GM21723 (cell line): ENCODE measurements around the gene GKN1.

Source experiments
- ATAC-seq: cut with Tn5 transposase; IDR thresholded peaks from one replicate; pipeline ENCODE4 v1.9.1; 2021; ENCODE audit warnings: mild to moderate bottlenecking, moderate library complexity; ENCODE audit not compliant: unreplicated experiment

GKN1 gene

DNA sequence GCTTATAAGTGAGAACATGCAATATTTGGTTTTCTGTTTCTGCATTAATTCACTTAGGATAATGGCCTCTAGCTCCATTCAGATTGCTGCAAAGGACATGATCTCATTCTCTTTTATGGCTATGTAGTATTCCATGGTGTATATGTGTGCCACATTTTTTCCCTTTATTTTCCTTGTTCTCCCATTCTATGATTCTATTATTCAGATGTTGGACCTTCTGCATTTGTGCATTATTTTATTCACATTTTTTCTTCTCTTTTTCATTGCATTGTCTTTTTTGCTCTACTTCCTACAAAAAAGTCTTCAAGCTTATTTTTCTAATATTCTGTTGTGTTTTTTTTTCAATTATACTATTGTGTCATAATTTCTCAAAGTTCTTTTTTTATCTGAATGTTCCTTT lies 27.4 kb downstream of the GKN1 start:
- no peak for ATAC-seq

DNA sequence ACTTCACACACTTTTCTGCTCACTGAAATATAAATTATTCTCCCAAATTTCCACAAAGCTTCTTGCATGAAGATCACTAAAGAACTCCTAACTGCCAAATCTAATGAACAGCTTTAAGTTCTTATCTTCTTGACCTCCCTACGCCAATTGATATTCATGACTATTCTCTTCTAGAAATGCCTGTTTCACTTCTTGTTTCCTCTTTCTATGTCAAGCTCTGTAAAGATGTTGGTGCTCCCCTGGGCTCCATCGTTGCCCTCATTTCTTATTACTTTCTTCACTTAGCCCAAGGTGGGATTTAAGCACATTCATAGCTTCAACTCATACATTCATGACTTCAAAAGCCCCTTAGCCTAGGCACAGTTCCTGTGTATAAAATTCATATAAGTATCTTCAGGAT lies 29.3 kb downstream of the GKN1 start:
- no peak for ATAC-seq

DNA sequence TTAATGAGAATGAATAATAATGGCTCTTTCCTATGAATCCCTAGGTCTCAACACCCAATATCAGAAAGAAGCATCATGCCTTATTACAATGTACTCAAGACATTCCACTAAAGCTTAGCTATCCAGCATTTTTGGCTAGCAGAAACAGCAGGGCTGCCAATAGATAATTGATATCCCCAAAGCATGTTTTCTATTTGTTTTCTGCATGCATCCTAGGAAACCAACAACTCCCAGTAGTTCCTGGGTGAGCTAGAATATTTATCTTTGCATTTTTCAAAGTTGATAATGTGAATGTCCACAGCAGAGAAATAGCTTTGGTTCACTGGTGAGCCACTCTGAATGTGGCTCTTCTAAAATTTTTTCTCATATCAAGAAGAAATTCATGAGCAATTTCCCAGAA lies 32.7 kb downstream of the GKN1 start:
- no peak for ATAC-seq

DNA sequence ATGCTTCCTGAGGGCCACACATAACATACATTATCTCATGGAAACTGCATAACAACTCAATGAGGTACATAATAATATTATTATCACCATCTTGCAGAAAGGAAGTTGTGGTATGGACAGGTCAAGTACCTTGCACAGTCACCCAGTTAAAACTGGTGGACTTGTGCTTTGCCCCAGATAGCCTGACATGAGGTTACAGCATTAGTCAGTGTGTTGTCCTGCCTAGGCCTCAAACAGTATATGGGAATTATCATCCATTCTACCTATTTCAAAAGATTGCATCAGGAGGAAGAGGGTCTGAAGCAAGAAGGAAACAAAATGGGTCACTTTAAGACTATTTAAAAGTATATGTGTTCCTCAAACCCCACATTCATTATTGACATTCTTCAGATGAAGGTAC lies 33.2 kb downstream of the GKN1 start:
- no peak for ATAC-seq

DNA sequence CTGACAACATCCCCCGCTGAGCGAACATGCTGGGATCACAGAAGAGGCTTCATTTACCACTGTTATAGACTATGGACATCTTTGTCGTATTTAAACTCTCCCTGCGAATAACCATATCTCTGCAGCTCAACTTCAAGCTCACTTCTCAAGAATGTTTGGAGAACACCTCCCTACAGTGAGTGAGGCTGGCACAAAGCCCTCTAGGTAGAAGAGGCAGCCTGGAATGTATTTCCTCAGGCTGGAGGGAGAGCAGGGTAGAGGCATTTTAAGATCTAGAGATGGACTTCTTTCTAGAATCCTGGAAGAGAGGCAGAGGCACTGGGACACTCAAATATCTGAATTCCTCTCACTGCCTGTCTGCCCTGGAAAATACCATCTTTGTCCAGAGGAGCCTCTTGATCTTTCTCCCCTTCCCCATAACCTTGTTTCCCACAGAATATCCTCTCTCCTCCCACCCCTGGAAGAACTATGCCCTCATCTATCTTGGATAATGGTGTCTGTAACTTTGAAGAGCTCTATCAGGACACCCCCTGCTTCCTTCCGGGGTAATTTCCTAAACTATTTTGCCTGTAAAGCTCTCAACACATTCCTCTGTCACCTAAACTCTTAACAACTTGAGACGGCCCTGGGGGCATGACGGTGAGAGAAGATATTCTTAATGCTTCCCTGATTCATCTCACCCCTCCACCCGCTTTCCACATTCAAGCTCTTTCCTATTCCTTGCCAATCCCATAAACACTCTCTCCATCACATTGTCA lies 36.2 kb downstream of the GKN1 start:
- ATAC-seq: no peak

DNA sequence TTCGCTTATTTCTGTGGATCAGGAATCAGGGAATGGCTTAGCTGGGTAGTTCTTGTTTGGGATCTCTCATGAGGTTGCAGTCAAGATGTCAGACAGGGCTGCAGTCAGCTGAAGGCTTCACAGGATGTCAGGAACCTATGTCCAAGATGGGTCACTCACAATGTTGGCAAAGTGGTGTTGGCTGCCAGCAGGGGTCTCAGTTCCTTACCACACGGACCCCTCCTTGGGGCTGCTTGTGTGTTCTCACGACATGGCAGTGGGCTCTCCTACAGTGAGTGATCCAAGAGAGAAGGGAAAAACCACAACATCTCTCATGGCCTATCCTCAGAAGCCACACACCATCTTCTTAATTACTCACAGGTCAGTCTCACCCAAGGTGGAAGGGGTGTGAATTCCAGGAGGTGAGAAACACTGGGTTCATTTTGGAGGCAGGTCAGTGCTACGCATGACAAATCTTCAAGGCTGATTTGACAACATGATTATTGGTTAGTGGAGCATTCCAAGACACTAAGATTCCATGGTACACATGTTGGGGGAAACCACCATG lies 37.2 kb downstream of the GKN1 start:
- ATAC-seq: no peak

DNA sequence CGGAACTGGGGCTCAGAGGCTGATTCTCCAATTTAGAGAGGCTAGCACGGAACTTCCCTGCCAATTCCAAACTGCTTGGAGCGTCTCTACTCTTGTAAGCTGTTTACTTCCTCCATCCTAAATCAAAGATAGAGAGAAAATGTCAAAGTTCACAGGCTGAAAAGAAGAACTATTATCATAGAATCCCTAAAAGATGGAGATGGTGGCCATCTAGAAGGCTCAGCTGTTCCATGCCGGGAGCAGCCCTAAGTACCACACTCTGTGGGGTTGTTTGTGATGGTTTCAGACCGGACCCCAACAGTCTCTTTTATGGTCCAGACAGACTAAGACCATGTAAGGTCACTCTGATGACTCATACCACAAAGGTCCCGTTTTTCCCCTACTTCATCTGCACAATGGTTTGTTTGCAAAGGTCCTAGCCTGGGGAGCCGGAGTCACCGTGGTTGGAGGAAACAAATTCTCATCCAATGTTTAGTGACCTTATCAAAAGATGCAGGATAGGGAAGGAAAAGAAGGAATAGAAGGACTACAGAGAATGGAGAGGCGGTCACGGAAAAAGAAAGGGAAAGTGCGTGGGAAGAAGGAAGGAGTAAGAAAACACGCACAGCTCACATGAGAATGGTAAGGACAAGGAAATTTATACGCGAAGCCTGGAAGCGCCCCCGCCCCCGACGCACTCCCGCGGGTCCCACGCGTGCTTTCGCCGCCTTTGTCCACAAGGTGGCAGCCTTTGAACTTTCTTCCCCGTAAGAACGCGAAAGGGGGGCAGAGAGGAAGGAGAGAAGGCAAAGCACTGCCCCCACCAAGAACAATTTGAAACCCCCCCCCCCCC lies 38.1 kb downstream of the GKN1 start:
- no peak for ATAC-seq

DNA sequence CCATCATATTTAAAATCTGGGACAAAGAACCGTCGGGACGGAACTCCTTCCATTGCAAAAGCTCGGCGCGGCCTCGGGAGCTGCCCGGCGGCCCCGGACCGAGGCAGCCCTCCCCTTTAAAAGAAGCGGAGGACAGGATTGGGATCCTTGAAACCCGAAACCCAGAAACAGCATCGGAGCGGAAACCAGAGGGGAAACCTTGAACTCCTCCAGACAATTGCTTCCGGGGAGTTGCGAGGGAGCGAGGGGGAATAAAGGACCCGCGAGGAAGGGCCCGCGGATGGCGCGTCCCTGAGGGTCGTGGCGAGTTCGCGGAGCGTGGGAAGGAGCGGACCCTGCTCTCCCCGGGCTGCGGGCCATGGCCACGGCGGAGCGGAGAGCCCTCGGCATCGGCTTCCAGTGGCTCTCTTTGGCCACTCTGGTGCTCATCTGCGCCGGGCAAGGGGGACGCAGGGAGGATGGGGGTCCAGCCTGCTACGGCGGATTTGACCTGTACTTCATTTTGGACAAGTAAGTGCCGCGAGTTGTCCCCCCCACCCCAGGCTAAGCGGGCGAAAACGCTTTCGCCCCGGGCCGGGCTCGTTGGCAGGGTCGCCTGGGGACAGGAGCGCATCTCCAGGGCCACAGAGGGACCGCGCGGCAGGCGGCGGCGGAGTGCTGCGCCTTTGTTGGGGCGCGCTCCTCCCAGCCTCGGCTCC lies 38.9 kb downstream of the GKN1 start, which contains the start of gene ANTXR1:
TSS of gene ANTXR1 (plus strand) at position 38 of the 698 bp plus-strand sequence. CDS start at position 359, 321 bp downstream.
- ATAC-seq: no peak

DNA sequence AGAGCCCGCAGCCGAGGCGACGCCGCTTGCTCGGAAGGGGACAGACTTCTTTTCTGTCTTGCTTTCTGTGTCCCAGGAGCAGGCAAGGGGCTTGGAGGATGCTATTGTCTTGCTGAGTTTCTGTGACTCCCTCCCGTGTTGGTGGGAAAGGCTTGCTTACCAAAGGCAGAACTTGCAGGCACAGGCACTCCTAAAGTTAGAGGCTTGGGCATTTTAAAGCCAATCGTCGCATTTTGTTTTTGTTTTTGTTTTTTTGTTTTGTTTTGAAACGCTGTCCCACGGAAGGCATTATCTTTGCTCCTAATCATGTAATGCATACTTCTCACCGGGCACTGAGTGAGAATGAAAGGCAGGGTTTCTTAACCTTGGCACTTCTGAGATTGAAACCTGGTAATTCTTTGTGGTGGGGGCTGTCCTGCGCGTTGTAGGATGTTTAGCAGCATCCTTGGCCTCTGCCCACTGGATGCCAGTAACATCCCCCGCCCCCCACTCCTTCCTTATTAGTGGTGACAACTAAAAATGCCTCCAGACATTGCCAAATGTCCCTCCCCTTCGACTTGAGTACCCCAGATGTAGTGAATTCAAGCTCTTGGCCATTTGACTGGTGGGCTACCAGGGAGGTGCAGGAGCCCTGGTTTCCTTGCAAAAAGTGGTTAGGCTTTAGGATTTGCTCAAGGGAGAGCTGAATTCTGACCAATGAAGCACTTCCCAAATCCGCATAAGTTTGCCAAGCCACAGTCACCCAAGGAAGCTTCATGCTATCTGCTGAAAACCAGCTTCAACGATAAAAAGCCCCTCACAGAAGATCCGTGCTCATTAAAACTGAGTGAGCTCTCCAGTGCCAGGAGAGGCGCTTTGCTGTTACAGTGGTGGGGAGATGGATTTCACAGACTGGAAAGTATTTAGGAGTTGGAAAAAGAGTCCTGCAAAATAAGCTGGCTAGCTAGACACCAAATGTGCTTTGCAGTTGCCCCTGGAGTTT lies 39.7 kb downstream of the GKN1 start:
- no peak for ATAC-seq

DNA sequence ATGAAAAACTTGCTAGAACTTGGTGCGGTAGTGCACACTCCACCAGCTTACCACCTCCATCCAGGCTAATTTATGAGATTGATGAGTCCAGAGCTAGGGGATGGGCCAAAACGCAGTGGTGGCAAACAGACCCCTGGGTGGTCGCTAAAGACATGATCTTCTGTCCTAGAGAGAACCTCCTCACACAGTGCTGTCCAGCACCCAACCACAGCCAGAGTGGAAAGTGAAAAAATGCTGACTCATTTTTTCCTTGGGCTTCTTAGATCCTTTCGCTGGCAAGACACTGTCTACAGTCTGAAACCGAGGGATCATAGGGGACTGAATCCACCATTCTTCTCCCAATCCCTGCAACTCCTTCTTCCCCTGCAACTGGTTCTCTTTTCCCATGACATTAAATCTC lies 42.6 kb downstream of the GKN1 start:
- no peak for ATAC-seq

DNA sequence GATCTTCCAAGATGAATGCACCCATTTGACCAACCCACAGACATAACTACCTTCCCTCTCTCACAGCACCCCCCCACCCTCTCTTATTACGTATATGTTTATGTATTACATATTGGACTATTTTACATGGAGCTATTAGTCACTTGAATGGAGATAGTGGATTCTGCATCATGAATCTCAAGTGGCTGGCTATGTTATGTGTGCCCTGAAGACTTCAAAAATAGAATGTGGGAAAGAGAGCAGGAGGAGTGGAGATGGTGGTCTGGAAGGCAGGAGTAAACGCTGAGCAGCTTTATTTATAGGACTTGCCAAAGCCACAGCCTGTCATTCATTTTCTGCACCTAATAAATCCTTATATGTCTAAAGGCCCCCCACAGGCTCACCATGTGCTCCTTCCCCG lies 43.4 kb downstream of the GKN1 start:
- ATAC-seq: no peak

DNA sequence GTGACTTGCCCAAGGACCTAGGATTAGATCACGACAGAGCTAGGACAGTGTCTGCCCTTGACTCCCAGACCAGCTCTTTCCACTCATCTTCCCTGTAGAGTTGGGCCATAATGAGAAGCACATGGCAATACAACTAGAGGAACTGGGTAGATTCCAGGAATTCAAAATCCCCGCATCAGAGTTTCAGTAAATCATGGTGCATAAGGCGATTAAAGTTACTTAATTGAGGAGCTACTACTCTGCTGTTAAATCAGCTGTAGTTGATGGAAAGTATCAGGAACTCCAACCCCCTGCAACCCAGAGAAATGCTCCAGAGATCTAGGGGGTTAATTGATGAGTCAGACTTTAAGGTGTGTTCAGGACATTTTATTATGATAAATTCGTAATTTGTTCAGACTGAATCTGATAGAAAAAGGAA lies 44.3 kb downstream of the GKN1 start:
- no peak for ATAC-seq

DNA sequence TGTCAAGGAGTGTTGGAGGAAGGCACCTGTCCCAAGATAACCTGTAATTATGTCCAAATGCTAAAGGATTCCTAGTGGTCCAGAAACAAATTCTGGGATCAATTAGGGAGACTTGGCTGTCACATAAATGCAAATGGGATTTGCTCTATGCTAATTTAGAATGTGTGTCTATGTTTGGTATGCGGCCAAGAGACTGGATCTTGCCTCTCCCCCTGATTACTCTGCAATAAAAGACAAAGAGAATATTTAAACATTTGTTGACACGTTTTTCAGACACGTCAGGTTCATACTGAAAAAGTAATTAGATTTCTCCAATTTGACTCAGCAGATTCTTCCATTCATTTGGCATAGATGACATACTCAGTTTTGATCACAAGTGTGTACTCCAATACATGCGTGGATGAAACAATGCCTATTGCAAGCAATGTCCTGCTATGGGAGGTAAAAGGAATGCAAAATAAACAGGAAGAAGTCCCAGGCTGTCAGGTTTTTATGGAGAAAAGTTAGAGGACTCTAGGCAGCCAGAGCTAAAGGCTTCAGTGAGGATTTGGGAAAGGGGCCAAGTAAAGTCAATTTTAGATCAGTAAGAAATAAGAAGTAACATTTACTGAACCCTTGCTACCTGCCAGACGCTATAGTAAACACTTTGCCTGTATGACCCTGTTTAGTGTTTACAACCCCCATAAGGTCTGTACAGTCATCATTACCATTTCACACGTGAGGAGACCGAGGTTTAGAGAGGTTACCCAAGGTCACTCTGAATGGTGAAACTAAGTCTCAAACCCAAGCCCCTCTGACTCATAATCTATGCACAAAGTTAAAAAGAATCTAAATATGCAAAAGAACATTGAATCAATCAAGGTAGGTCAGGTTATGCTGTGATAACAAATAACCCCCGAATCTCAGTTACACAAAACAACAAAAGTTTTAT lies 46.3 kb downstream of the GKN1 start:
- ATAC-seq: no peak

DNA sequence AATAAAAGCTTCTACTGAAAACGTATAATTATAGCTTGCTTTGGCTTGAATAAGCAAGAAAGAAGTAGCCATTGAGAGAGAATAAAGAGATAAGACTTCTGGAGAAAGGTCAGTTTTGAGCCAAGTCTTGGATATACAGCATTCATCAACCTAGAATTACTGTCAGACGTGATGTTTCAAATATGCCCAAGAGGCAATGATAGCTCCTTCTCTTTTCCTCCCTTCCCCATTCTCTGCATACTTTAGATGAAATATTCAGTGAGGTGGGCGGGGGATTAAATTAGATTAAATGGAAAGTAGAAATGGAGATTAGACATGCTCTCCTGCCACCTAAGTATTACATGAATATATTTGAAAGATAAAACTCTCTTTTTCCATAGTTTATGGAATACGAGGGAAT lies 47.3 kb downstream of the GKN1 start:
- no peak for ATAC-seq

DNA sequence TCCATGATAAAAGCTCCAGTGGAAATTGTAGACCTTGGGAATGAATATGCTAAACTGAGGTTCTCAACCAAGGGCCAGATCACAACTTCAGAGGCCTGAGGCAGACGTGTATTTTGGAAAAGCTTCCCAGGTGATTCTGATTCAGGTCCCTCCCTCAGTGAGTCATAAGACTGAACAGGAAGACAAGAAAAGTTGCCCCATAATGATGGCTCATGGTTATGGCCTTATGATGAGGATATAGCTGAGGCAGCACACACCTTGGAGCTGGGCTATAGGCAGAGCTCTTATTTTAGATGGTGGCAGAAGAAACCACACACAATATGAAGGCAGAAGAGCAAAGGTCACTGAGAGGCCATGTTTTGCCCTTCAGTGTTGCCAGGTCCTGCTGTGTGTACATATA lies 48.1 kb downstream of the GKN1 start:
- no peak for ATAC-seq

DNA sequence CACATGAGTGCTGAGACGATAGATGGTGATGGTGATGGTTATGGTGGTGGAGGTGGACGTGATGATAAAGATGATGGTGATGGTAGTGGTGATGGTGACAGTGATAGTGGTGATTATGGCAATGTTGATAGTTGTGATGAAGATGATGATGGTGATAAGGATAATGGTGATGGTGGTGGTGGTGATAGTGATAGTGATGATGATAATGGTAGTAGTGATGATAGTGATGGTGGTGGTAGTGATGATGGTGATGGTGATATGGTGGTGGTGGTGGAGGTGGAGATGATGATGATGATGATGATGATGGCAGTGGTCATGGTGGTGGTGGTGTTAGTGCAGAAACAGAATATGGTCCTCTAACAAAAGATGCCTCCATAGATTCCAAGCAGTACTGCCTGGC lies 48.8 kb downstream of the GKN1 start:
- no peak for ATAC-seq

DNA sequence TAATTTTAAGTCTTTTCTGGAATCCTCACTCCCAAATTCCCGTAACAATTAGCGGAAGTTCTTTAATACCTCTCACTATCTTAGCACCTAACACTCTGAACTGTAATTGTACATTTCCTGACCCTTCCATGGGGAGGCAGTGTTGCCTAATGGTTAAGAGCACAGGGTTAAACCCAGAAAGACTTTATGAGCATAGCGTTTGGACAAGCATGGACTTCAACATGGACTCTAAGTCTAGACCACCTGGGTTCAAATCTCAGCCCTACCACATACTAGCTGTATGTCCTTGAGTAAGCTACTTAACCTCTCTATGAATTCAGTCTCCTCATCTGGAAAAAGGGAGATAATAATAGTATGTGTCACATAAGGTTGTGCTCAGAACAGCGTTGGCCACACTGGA lies 51.6 kb downstream of the GKN1 start:
- ATAC-seq: peak; percentile 63

DNA sequence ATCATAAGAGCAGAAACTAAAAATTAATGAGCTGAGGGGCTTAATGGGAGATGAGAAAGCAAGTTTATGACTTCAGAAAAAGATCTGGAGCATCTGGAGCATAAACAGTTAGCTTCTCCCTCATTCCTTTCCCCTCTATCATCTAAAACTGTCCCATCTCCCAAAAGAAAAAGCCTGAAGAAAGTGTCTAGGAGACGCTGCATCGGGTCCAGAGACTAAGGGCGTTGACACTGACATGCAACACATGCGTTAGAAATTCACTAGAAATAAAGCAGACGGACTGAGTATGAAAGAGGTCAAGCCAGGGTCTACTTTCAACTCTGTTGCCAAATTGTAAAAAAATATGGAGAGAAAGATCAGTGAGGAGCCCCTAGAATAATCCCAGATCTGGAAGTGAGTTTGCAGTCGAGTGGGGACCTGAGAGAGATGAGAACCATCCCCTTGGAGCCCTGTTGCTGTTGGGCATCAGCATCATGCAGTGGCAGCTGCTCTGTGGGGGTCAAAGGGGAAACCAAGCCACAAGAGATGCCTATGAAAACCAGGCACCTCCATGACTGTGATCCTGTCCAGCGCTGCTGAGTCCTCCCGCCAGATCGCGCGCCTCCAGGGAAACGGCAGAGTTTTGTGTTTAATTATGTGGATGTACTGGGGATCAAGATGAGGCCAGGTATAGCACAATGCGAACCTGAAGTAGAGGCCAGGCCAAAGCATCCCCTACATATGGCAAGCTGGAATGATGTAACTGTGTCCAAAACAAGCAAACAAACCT lies 52.4 kb downstream of the GKN1 start:
- no peak for ATAC-seq
